HG03095 (cell line): ENCODE measurements around the gene KIAA1549.
"Not testable (repeated sequence)": the region's sequence is repeated elsewhere in the genome, so short reads cannot be mapped to it uniquely, and the experiment has no call there.

ENCODE experiments used
- ATAC-seq: cut with Tn5 transposase; IDR thresholded peaks from one replicate; pipeline ENCODE4 v1.9.1; 2021; ENCODE audit warnings: moderate library complexity; ENCODE audit not compliant: unreplicated experiment

Gene KIAA1549

DNA sequence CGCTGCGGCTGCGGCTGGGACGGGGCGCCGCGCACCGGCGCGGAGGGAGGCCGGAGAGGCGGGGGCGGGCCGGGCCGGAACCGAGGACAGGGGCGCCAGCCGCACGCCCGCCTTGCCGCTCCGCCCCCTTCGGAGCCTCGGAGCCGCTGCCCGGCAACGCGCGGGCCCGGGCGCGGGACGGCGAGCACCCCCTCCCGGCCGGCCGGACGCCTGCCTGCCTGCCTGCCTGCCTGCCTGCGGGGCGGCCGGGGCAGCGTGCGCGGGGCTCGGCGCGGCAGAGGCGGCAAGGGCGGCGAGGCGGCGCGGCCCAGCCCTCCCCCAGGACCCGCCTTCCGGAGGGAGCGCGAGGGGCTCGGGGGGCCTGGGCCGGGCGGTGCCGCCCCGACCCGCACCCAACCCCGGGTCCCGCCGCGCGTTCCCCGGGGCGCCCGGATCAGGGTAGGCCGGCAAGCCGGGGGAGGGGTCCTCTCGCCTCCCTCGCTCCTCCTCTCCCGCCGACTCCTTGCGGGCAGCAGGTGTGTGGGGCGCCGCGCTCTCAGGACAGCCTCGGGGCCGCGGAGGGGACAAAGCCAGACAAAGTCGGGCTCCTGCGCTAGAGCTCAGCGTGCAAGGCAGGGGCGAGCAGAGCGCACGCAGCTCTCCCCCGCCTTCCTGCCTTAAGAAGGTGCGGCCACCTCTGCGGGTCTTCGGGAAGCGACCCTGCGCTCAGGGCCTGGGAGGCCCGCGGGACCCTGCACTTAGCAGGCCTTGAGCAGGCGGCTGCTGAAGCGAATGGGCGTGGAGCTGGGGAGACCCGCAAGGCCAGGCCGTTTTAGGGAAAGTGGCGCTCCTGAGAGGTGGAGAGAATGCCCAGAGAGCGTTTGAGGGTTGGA lies at the start of gene KIAA1549:
TSS of gene KIAA1549 (minus strand) at position 58 of the 872 bp plus-strand sequence. CDS start 120 bp downstream, outside the sequence.
- peak; percentile 82 for ATAC-seq

DNA sequence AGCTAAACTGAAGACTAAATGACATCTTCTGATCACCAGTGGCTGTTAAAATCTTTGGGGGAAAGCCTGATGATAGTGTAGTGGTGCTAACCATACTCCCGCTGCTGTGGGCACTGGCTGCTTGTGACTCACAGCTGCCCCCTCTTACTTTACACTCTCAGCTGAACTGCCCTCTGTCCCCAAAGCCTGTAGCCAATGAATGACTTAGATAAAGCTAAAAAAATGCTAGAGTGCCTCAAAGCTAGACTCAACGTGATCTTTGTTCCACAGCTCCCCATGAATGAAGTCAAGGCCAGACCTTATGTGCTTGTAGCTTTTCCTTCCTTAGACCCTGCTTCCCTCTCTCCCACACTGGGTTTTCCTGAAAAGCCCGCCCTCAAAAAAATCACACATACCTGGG lies 48.2 kb upstream of the KIAA1549 start:
- ATAC-seq, result no peak

DNA sequence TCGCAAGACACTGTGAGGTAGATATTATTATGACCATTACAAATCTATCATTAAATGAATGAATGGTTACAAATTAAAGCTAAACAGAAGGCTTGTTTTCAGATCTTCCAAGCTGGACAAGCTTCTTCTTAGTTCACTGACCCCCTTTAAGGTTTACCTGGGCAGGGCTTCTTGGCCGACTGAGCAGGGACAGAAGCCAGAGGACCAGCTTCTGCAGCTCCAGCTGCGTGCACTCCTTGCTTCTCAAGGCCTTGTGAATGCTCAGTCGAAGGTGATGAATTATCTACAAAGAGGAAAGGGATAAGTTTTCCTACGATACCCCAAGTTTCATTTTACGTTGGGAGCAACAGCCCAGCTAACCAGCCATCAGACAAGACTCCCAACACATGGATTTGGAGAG lies 45.4 kb upstream of the KIAA1549 start:
- no peak for ATAC-seq

DNA sequence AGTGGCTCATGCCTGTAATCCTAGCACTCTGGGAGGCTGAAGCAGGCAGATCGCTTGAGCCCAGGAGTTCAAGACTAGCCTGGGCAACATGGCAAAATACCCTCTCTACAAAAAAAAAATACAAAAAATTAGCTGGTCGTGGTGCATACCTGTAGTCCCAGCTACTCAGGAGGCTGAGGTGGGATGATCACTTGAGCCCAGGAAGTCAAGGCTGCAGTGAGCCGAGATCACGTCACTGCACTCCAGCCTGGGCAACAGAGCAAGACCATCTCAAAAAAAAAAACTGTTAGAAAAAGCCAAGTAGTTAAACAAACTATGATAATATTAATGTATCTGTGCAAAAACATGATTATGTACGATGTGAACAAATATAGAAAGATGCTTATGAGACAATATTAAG lies 44.7 kb upstream of the KIAA1549 start:
- not testable (repeated sequence) for ATAC-seq

DNA sequence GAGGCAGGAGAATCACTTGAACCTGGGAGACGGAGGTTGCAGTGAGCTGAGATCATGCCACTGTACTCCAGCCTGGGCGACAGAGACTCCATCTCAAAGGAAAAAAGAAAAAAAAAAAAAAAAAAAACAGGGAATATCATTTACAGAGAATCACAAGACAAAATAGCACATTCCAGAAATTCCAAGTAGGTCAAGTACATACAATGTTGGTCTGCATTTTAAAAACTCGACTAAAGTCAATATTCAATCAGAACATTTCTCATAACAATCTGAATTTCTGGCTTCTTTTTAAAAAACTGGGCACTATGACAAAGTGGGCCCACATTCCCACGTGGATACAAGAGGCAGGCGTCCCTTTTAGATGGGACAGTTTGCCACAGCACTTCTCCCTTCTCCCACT lies 41.9 kb upstream of the KIAA1549 start:
- ATAC-seq, result no peak

DNA sequence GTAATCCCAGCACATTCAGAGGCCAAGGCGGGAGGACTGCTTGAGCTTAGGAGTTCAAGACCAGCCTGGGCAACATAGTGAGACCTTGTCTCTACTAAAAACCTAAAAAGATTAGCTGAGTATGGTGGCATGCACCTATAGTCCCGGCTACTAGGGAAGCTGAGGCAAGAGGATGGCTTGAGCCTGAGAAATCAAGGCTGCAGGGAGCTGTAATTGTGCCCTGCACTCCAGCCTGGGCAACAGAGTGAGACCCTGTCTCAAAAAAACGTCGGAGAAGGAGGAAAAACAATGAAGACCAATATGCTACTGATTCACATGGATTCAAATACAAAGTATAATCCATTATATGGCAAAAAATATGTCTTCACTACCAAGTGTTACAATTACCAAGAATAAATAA lies 41.1 kb upstream of the KIAA1549 start:
- no peak for ATAC-seq

DNA sequence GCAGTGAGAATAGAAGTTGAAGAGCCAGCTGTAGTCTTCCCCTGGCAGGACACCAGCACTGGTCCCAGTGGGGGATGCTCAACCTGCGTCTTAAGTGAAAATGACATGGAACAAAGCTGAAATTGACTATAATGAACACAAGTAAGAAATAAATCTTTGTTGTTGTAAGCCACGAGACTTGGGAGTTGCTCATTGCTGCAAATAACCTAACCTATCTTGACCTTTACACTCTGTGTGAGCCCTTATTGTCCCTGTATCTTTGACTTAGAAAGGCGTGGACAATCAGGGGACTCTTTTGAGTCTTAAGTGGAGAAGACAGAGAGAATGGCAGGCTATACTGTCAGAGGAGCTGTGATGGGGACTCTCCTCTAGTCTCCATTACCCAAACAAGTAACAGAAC lies 37.7 kb upstream of the KIAA1549 start:
- ATAC-seq, result no peak

DNA sequence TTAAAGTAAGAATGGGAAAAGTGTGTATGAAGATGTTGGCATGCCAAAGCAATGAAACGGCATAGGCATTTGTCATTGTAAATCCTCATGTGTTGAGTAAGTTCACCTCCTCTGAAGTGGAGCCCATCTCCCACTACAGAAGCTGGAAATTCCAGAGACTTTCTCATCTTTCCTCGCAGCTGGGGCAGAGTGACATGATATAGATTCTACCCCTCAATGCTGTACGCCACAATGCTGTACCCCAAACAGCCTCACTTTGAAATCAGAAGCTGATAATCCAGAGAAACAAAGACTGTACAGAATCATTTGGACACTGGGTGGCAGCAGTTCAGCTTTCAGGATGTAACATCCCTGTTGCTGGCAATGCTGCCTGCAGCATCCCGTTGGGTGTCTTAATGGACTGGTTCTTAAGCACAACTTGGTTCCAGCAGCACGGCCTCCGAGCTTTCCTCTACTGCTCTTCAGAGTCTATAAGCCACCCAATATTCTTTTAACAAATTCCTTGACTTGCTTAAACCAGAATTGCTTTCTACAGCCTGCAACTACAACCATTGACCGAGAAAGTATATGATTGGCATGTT lies 35.8 kb upstream of the KIAA1549 start:
- ATAC-seq, result peak; percentile 94

DNA sequence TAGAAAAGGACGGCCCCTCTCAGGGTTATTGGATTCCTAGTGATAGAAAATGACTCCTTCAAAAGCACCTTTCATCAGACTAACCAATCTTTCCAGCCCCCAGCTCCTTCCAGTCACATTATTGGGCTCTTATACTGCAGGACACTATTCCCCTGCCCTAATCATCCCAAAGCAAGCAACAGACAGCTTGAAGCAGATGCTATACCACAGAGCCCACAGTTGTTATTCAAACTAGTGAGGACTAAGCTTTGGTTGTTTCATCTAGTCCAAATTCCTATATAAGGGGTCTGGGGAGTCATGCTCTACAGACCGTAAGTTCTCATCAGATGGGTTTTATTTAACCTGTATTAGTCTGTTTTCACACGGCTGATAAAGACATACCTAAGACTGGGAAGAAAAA lies 30.2 kb upstream of the KIAA1549 start:
- no peak for ATAC-seq

DNA sequence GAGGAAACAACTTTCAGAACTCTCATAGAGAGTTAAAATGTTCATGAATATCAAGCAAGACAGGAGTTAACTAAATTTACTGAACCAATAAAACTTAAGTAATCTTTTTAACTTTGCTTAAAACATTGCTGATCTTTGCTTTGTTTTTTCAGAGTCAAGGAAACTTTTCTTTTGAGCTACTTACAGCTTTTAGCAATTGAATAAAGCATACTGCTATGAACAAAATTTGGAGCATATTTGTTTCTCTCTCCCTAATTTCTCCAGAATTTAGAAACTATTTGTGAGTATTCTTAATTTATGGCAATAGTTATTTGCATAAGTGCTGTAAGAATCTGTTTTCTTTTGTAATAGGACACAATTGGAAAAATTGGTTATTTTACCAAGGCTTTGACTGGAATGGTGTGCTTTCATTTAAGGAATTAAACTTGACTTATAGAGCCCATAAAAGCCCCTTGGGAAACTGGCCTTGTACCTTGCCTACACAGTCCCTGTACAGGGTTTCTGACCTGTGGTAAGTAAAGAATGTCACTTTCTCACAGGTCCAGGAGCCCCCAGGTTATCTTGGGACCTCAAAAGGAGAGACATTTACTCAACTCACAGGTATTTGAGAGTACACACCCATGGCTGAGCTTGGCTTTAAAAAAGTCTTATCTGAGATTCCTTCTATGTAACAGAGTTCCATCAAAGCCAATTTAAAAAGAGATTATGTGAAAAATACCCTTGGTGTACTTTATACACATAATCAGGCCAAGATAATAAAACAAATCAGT lies 23.3 kb upstream of the KIAA1549 start:
- no peak for ATAC-seq

DNA sequence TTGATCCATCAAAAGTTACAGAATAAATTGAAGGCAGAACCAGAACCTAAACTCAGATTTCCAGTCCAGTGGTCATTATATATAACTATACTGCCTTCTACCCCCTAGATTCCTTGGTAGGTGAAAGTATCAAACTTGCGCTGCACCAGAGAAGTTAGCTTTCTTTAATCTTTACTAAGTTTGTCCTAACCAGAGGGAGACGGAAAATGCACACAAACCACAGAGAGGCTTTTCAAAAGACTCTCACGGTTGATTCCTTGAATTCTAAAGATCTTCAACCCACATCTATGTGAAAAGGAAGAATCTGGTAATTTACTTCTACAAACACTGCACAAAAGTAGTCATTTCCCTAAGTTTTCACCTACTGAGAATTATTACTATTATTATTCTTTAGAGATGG lies 18.2 kb upstream of the KIAA1549 start:
- no peak for ATAC-seq

DNA sequence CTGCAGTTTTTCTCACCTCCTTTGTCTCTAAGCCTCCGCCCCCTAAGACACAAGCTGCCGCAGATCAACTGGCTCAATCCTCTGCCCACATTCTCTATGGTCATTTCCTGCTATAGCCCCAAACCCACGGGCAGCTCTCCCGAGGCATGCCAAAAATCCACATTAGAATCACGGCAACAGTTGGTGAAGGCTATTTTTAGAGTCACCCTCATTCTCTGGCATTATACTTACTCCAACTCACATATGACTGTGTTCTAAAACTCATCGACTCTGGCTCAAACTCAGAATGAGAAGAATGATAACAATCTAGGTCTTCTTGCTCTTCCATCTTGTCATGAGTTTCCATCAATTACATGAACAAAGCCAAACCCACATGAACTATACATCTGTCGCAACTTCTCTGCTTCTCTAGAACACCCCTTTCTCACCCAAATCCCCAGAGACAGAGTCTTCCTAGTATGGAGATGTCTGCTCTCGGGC lies 10.9 kb upstream of the KIAA1549 start:
- ATAC-seq, result no peak

DNA sequence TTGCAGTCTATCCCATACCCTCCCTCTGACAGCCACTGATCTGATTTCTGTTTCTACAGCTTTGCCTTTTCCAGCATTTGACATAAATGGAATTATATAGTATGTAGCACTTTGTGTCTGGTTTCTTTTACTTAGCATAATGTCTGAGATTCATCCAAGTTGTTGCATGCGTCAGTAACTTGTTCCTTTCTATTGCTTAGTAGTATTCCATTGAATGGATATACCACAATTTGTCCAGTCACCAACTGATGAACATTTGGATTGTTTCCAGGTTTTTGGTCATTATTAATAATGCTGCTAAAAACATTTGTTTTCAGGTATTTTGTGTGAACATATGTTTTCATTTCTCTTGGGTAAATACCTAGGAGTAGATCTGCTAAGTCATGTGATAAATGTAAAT lies 6.5 kb upstream of the KIAA1549 start:
- ATAC-seq, result no peak

DNA sequence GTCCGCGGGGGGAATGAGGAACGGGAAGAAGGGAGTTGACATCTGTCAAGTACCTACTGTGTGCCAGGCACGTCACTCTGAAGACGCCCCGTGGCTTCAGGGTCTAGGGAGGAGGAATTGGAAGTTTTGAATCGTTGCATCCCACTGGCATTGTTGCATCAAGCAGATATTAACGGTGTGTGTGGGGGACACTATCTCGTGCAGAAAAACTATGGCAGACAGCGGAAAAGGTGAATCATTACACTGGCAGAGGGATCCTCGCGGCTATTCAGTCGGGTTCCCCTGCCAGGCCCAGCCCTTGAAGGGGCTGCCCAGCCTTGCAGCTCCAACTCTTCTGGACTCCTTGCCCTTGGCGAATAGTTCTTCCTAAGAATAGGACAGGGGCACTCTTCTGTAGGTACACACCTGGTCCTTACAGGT lies 1.0 kb upstream of the KIAA1549 start:
- no peak for ATAC-seq

DNA sequence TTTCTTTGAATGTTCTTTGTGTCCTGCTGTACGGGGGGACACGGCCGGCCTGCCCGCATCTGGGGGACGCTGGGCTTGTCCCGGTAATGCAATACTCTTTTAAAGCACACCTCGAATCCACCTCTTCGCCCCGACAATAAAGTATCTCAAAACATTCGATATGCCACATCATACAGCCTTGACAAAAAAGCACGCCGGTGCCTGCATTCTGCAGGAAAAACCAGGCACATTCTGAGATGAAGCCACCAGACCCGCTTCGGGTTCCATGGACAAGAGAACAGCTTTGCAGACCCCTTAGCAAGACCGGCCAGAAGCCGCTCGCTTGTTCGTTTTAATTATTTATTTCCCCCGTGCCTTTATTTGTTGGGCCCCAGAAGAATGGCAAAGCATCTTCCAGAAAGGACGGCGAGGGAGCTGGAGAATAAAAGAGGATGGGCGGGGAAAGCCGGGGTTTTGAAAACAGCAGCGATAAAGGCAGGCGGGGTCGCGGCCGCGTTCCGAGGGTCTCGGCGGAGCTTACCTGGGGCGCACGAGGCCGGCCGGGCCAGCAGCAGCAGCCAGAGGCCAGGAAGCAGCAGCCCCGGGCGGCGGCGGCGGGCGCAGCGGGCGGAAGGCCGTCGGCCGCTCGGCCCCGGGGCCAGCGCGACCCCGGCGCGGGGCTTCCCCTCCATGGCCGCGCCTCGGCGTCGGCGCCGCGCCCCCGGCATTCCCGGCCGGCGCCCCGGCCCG lies 462 bp downstream of the KIAA1549 start:
- ATAC-seq, result peak; percentile 43

DNA sequence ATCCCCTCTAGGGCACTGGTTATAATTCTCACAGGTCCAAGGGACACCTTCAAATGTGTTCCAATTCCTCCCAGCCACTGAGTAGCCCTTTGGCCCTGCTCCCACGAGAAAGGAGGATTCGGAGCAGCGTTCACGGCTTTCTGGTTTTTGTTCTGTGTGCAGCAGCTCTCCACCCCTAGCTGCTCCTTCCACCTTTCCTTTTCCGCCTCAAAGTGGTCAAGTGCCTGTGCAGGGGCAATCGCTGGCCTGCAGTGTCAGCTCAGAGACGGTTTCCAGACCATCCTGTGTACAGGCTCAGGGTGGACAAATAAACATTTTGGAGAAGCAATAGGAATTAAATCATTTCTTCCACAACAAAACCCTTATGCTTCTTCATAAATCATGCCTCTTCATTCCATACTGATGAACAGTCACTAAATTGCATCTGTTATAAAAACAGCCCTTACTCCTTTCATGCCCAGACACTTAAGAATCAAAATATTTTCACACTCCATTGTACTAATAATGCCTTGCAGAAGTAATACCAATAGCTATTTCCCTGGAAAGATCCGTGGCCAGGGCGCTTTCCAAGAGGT lies 1.1 kb downstream of the KIAA1549 start:
- ATAC-seq, result no peak

DNA sequence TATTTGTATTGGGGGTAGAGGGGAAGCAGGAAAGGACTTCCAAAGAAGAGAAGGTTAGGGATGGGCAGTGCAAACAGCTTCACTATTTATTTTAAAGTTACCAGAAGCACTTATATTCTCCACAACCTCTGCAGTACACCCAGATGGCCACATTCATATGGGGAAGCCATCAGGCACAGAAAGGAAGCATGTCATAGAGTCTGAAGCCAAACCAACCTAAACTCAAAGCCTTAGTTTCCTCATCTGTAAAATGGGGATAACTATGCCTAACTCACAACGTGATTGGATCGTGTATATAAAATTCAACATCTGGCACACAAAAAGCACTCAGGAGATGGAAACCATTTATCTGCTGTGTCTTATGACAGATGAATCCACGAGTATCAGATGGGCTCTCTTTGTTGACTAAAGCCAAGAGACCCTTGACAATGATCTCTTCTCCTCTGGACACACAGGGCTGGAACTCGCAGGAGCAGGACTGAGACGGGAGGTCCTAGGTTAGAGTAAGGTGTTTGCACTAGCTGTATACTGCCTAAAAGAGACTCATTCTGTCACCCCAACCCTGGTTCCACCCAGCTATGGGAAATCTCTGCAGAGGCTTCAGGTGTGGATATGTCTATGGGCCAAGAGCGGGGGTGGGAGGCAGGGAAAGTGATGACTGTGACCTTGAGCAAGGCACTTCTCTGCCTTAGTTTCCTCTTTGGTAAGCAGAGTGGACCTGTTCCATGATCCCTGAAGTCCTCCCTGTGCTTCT lies 1.8 kb downstream of the KIAA1549 start:
- ATAC-seq, result no peak

DNA sequence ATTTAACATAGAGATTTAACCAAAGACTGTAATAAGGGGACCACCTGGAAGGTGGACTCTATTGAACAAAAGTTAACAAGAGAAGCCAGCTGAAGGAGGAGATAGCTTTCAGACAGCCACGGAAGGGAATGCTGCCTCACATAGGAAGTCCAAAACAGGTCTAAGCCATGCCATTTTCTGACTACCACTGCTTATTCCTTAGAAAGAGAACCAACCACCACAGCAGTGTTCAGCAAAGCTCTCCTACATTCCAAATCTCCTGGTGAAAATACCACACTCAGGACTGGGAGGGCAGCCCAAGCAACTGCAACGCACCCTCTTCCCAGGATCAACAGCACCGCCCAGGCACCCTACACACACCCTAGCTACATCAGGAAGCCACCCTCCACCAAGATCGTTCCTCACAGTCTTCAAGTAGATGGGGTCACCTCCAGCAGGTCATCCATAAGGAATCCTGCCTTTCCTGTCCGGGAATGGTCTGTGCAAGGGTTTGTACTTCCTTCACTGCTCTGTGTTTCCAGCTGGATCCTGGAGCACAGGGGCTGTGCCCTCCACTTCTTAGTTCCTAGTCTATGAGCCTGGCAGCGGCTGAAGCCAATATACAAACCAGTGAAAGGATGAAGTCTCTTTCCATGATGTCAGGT lies 2.5 kb downstream of the KIAA1549 start:
- no peak for ATAC-seq

DNA sequence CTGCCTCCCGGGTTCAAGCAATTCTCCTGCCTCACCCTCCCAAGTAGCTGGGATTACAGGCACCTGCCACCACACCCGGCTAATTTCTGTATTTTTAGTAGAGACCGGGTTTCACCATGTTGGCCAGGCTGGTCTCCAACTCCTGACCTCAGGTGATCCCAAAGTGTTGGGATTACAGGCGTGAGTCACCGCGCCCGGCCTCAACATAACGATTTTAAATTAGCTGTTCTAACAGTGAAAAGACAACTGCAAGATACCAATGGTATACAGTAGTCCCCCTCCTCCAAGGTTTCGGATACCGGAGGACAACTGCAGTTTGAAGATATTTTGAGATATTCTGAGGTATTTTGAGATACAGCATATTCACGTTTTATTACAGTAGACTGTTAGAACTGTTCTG lies 5.0 kb downstream of the KIAA1549 start:
- ATAC-seq, result not testable (repeated sequence)
